Astrocyte (in vitro differentiated cells and primary cell): ENCODE data around the gene STX5.

ENCODE experiments used
- CTCF ChIP-seq: IDR thresholded peaks from 2 replicates; pipeline ENCODE4 v1.5.1; 2011; ENCODE audit warnings: low read depth, mild to moderate bottlenecking, inconsistent platforms, low read length, moderate library complexity; ENCODE audit not compliant: insufficient read depth
- EZH2 ChIP-seq: IDR thresholded peaks from 2 replicates; pipeline ENCODE4 v1.6.1; 2012; ENCODE audit warnings: mild to moderate bottlenecking, low read length, inconsistent platforms; ENCODE audit not compliant: insufficient read depth

GRCh38 chr11:62799486-62799885 lies 32.4 kb downstream of the STX5 start:
- TF ChIP-seq CTCF (no peak), EZH2 (no peak)
